Ishikawa (cell line): ENCODE data around the gene ANKRD6.

Experiments used
- CEBPB ChIP-seq: IDR thresholded peaks from 2 replicates; pipeline ENCODE4 v1.6.1; 2012
- CREB1 ChIP-seq: IDR thresholded peaks from 2 replicates; pipeline ENCODE4 v1.6.1; 2012; ENCODE audit warnings: low read depth
- EGR1 ChIP-seq: IDR thresholded peaks from 2 replicates; pipeline ENCODE4 v1.6.1; 2012
- EP300 ChIP-seq: IDR thresholded peaks from 2 replicates; pipeline ENCODE4 v1.6.1; 2012; ENCODE audit warnings: borderline replicate concordance
- NFIC ChIP-seq: IDR thresholded peaks from 2 replicates; pipeline ENCODE4 v1.6.1; 2012
- RAD21 ChIP-seq: IDR thresholded peaks from 2 replicates; pipeline ENCODE4 v1.6.1; 2012; ENCODE audit warnings: low read depth
- REST ChIP-seq: IDR thresholded peaks from 2 replicates; pipeline ENCODE4 v1.6.1; 2012; ENCODE audit warnings: low read depth, mild to moderate bottlenecking
- TAF1 ChIP-seq: IDR thresholded peaks from 2 replicates; pipeline ENCODE4 v1.6.1; 2012; ENCODE audit warnings: low read depth, mild to moderate bottlenecking
- TCF12 ChIP-seq: IDR thresholded peaks from 2 replicates; pipeline ENCODE4 v1.6.1; 2012; ENCODE audit warnings: low read depth
- TEAD4 ChIP-seq: IDR thresholded peaks from 2 replicates; pipeline ENCODE4 v1.6.1; 2012
- YY1 ChIP-seq: IDR thresholded peaks from 2 replicates; pipeline ENCODE4 v1.6.1; 2012; ENCODE audit warnings: low read depth
- ZBTB7A ChIP-seq: IDR thresholded peaks from 2 replicates; pipeline ENCODE4 v1.6.1; 2012; ENCODE audit warnings: low read depth

- TF ChIP-seq EP300 (no peak), NFIC (no peak), RAD21 (no peak), CEBPB (no peak), EGR1 (no peak), REST (no peak), TAF1 (no peak), YY1 (no peak), ZBTB7A (no peak), TEAD4 (no peak), TCF12 (no peak), CREB1 (no peak)
Observed at GRCh38 chr6:89566930-89567629, 134.1 kb downstream of the ANKRD6 start.
